Gastrocnemius medialis (tissue), 4 donors: Measurements from ENCODE around the gene ZDHHC14.

ENCODE experiments used
- POLR2A ChIP-seq, 2 donors: fragments of 450-650 bp; IDR thresholded peaks; one replicate each; pipeline ENCODE4 v1.6.1; 2017; ENCODE audit warnings: antibody characterized with exemption in 2 of 2, mild to moderate bottlenecking in 2 of 2, moderate library complexity in 2 of 2
- TF ChIP-seq, protein P1 (sequence below), 5 experiments: fragments of 450-650 bp in 3 of 5; fragments of 200-600 bp in 2 of 5; sonication (generic) in 2 of 5; IDR thresholded peaks in 4 of 5; conservative IDR thresholded peaks in 1 of 5; 1 replicate in 4 of 5; 2 replicates in 1 of 5; pipeline ENCODE4 v1.5.1; 2016 to 2019; ENCODE audit warnings: antibody characterized with exemption in 5 of 5, mild to moderate bottlenecking in 3 of 5, moderate library complexity in 3 of 5

DNA sequence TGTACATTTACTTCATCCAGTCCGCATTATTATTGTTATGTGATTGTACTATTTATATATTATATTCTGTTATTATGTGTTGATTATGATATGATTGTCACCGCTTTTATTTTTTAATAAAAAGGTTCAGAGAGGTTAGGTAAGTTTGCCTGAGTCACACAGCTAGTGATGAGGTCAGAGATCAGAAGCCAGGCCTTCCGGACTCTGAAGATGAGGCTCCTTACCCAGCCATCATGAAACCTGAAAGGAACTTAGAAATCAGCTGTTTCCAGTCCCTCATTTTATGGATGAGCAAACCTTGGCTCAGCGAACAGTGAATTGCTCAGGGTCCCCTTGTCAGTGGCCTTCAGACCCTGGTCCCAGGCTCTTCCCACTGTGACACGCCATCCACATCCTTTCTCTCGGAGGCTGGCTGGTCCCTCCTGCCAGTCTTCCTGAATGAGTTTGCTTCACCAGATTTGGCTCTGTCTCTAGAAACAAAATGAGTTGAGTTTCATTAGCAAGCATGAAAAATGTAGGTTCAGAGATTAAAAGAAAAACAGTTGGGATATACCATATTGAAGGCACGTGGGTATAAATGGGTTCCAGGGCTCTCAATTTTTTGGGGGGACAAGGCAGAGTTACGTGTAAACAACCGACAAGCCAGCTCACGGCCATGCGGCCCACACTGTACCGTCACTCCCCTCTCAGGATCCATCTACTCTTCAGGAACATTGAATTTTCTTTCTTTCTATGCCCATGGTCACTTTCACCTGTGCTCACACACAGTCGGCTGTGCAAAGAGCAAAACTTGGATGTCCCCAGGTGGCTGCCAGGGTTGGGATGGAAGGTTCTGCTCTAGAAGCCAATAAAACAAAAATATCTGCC lies 132.9 kb downstream of the ZDHHC14 start:
- no peak for TF ChIP-seq POLR2A (IDR thresholded peaks at IDR 0.05)
- TF ChIP-seq, protein P1, sequence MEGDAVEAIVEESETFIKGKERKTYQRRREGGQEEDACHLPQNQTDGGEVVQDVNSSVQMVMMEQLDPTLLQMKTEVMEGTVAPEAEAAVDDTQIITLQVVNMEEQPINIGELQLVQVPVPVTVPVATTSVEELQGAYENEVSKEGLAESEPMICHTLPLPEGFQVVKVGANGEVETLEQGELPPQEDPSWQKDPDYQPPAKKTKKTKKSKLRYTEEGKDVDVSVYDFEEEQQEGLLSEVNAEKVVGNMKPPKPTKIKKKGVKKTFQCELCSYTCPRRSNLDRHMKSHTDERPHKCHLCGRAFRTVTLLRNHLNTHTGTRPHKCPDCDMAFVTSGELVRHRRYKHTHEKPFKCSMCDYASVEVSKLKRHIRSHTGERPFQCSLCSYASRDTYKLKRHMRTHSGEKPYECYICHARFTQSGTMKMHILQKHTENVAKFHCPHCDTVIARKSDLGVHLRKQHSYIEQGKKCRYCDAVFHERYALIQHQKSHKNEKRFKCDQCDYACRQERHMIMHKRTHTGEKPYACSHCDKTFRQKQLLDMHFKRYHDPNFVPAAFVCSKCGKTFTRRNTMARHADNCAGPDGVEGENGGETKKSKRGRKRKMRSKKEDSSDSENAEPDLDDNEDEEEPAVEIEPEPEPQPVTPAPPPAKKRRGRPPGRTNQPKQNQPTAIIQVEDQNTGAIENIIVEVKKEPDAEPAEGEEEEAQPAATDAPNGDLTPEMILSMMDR (IDR thresholded peaks at IDR 0.05 in 4 of 5, conservative IDR thresholded peaks at IDR 0.05 in 1 of 5) = no peak
